ENCODE data around the gene MICB.
A peak's percentile ranks its signal among the peaks of the same experiment; 100 is the strongest.
"Not testable (repeated sequence)": the region's sequence is repeated elsewhere in the genome, so short reads cannot be mapped to it uniquely, and the experiment has no call there.

The MICB gene

GRCh38 chr6:31476515-31477139 is 21.3 kb upstream of the MICB start:
- no peak for DNase-seq

DNA sequence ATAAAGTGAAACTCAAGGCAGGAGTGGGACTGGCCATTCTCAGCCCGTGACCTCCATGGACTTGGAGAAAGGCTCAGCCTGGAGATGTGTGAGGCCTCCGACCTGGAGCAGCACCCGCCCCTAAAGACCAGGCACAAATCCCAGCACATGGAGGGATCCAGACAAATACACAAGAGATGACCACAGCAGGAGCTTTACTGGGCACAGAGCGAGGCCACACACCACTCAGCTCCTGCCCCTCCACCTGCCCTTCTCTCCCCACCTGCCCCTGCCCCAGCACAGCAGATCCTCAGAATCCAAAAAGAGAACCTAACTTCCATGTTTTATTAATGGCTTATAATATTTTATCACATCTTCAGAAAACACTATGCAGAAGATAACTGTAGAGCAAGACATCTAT is 20.4 kb upstream of the MICB start:
- DNase-seq: no peak

- DNase-seq: no peak
Observed at GRCh38 chr6:31478186-31478950, 19.6 kb upstream of the MICB start.

GRCh38 chr6:31479151-31479932 is 18.6 kb upstream of the MICB start:
- DNase-seq: no peak

- DNase-seq: no peak
Observed at GRCh38 chr6:31479933-31480535, 17.9 kb upstream of the MICB start.

DNA sequence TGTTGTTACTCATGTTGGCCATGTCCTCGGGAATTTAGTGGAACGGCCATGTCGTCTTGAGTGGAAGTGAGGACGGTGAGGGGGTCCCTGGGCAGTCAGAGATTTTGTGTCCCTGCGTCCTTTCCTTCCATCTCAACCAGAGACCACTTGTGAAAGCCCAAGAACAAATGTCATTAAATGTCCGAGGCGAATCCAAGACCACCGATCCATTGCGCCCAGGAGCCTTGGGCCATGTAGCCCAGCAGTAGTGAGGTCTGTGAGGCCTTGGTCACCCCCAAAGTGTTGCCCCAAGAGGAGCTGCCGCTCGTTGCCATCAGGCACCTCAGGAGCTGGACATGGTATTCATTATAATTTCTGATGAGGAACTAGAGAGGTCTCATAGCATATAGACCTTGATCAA is 17.4 kb upstream of the MICB start:
- no peak for DNase-seq

GRCh38 chr6:31483392-31483791 is 14.6 kb upstream of the MICB start:
- no peak for DNase-seq

- peak; percentile 54 for DNase-seq
Observed at GRCh38 chr6:31485055-31485454, 12.9 kb upstream of the MICB start.

GRCh38 chr6:31486065-31486837 is 11.7 kb upstream of the MICB start:
- not testable (repeated sequence) for DNase-seq

- DNase-seq: not testable (repeated sequence)
Observed at GRCh38 chr6:31487674-31488073, 10.3 kb upstream of the MICB start.

DNA sequence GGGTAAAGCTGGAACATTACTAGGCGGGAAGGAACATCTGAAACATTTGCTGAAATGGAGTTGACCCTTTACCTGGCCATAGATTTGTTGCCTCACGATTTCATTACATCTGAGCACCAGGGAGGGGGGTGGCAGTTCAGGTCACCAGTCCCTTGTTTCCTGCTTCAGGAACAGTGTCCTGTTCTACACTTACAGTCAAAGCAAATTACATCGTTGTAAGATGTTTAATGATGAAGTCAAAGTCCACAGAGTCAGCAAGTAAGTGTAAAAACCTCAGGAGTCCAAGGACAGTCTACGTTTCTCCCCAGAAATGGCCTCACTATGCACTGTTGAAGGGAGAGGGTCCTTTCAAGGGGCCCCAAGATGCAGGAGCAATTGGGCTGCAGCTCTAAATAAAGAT is 8.9 kb upstream of the MICB start:
- DNase-seq: no peak

DNA sequence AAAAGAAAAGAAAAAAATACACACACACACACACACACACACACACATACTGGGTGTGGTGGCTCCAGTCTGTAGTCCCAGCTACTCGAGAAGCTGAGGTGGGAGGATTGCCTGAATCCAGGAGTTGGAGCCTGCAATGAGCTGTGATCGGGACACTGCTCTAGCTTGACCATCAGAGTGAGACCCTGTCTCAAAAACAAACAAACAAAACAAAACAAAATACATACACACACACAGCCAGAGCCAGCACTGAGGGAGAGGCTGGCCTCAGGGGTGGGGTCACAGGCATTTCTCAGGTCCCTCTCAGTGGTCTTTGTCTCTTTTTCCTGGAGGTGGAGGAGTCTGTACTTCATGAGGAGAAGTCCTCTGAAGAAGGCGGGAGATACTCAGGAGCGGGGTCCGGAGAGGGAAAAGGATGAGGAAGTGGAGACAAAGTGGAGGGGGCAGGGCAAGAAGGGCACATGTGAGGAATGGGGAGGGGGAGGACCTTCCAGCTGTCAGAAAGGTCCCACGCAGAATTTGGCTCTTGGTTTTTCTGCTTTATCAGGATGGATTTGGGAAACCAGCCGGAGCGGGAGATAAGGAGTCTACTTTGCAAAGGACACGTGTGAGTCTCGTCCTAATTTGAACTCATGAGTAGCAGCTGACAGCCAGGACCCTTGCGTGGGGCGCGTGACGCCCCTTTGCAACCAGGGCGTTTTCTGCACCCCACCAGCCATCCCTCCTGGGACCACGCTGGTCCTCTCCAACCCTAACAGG is 7.7 kb upstream of the MICB start:
- DNase-seq: no peak

GRCh38 chr6:31493550-31493874 is 4.4 kb upstream of the MICB start:
- not testable (repeated sequence) for DNase-seq

DNA sequence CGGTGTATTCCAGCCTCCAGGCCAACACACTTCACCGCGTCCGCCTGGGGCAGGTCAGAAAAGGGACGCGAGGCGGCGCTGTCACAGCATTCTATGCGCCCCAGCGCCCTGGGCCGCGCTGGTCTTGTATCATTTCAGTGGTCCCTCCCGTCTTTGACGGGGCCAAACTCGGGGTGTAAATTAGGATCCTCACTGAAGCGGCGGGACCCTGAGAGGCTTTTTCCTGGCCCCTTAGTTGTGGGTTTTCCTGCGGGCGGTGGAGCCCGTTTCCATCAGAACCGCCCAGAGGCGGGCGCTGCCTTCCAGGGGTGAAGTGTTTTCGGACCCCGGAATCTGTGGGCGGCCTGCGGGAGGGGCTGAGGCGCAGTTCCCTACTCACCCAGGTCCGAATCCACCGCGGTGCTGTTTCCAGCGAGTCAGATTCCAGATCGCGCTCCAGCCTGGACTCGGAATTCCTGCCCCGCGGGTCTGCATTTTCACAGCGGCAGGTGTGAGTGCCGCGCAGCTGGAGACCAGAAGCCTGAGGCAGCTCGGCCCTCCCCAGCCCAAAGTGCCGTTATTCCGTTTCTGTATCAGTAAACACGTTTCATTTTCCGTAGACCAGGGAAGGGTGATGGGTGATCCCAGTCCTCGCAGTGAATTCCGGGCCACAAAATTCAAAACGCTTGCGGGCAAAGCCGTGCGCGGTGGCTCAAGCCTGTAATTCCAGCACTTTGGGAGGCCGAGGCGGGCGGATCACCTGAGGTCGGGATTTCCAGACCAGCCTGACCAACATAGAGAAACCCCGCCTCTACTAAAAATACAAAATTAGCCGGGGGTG is 3.9 kb upstream of the MICB start:
- peak; percentile 72 for DNase-seq

DNA sequence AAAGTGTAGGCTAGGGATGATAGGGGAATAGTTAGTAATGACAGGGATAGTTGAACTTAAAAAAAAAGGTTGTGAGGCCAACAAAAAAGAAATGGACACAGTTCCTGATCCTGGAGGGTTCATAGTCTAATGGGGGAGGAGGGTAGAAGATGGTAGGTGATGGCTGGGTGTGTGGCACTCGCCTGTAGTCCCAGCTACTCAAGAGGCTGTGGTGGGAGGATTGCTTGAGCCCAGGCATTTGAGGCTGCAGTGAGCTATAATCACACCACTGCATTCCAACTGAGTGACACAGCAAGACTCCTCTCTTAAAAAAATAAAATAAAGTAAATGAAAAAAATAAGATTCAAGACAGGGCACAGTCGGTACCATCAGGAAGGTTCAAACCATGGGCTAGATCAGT is 2.4 kb upstream of the MICB start:
- peak; percentile 66 for DNase-seq

DNA sequence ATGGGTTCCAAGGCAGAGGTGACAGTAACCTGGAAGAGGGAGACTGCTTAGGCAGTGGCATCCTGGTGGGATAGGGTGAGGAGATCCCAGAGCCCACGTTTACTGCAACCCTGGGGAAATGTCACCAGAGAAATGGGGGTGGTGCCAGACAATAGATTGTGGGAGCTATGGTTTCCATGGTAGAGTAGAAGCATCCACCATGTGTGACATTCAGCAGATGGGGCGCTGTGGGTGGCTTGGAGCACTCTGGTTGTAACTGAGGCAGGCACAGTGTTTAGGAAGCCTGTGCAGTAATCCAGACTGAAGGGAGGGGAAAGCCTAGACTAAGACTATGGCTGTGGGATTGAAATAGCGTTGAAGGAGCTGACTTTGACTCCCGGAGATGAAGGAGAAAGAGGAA is 1.1 kb upstream of the MICB start:
- DNase-seq: not testable (repeated sequence)

- DNase-seq: peak; percentile 9
Observed at GRCh38 chr6:31498748-31499147, 803 bp downstream of the MICB start.

- not testable (repeated sequence) for DNase-seq
Observed at GRCh38 chr6:31499648-31500047, 1.7 kb downstream of the MICB start.

GRCh38 chr6:31502586-31502985 is 4.6 kb downstream of the MICB start:
- no peak for DNase-seq

GRCh38 chr6:31509036-31509435 is 11.1 kb downstream of the MICB start:
- DNase-seq: not testable (repeated sequence)

DNA sequence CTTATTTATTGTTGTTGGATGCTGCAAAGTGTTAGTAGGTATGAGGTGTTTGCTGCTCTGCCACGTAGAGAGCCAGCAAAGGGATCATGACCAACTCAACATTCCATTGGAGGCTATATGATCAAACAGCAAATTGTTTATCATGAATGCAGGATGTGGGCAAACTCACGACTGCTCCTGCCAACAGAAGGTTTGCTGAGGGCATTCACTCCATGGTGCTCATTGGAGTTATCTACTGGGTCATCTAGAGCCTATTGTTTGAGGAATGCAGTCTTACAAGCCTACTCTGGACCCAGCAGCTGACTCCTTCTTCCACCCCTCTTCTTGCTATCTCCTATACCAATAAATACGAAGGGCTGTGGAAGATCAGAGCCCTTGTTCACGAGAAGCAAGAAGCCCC is 12.1 kb downstream of the MICB start:
- DNase-seq: no peak

Measured in HCEC 1CT (cell line).